ENCODE data around the gene KIAA0930. TPM values are rescaled to one million over a fixed set of nuclear protein-coding genes. Genes with fewer than 3 reads are reported as not detected.

The KIAA0930 gene
- total RNA-seq, 2 donors from 2014 or later = 29.1 to 55.1 TPM

GRCh38 chr22:45225732-45226502, 14.8 kb downstream of the KIAA0930 start:
- Histone ChIP-seq H3K9me3 (no peaks in the 10 kb centered on the region), H3K27me3 (replicated peaks; ENCODE audit: insufficient read depth) (no peaks in the 10 kb centered on the region), H3K4me1 (replicated peaks) (peaks cover 12% of the 10 kb centered on the region), H3K36me3 (no peaks in the 10 kb centered on the region), H3K27ac (peak overlapping the region; percentile 45 to 55), H3K4me3 (no peak overlapping the region)
- intact Hi-C loops (cut with DNase I) = no loop called here
- WGBS = 45% methylated on average over 26 of the region's 26 CpGs
- TF ChIP-seq POLR2A (IDR thresholded peaks at IDR 0.05) = peak; percentile 19
- peak; percentile 76 for TF ChIP-seq POLR2AphosphoS5 (IDR thresholded peaks at IDR 0.05)
- no peak for TF ChIP-seq CTCF (IDR thresholded peaks at IDR 0.05)
- peak; percentile 72 for DNase-seq (ENCODE audit: low spot score)

GRCh38 chr22:45224988-45225731, 15.5 kb downstream of the KIAA0930 start:
- intact Hi-C loops (cut with DNase I) = no loop called here
- Histone ChIP-seq H3K4me3 (no peak overlapping the region), H3K36me3 (no peaks in the 10 kb centered on the region), H3K4me1 (replicated peaks) (peaks cover 12% of the 10 kb centered on the region), H3K27me3 (replicated peaks; ENCODE audit: insufficient read depth) (no peaks in the 10 kb centered on the region), H3K9me3 (no peaks in the 10 kb centered on the region), H3K27ac (peak overlapping the region; percentile 34 to 55)
- 82% methylated on average over 19 of the region's 19 CpGs for WGBS
- TF ChIP-seq CTCF (IDR thresholded peaks at IDR 0.05) (no peak), POLR2A (IDR thresholded peaks at IDR 0.05) (no peak), POLR2AphosphoS5 (IDR thresholded peaks at IDR 0.05) (no peak)
- no peak for DNase-seq (ENCODE audit: low spot score)

- no peak for TF ChIP-seq POLR2AphosphoS5 (IDR thresholded peaks at IDR 0.05)
- no peak for TF ChIP-seq POLR2A (IDR thresholded peaks at IDR 0.05)
- TF ChIP-seq CTCF (IDR thresholded peaks at IDR 0.05) = no peak
- DNase-seq (ENCODE audit: low spot score) = no peak
- WGBS = 58% methylated on average over 11 of the region's 11 CpGs
- Histone ChIP-seq H3K4me3 (no peak overlapping the region), H3K27me3 (replicated peaks; ENCODE audit: insufficient read depth) (no peaks in the 10 kb centered on the region), H3K4me1 (replicated peaks) (peaks cover 12% of the 10 kb centered on the region), H3K36me3 (no peaks in the 10 kb centered on the region), H3K9me3 (no peaks in the 10 kb centered on the region), H3K27ac (no peak overlapping the region)
- intact Hi-C loops (cut with DNase I) = no loop called here
Observed at GRCh38 chr22:45224331-45224730, 16.4 kb downstream of the KIAA0930 start.

- intact Hi-C loops (cut with DNase I) = no loop called here
- no peak for DNase-seq (ENCODE audit: low spot score)
- Histone ChIP-seq H3K4me3 (no peak overlapping the region), H3K4me1 (replicated peaks) (peaks cover 12% of the 10 kb centered on the region), H3K27me3 (replicated peaks; ENCODE audit: insufficient read depth) (no peaks in the 10 kb centered on the region), H3K9me3 (no peaks in the 10 kb centered on the region), H3K36me3 (no peaks in the 10 kb centered on the region), H3K27ac (no peak overlapping the region)
- 47% methylated on average over 5 of the region's 5 CpGs for WGBS
- TF ChIP-seq CTCF (IDR thresholded peaks at IDR 0.05) (no peak), POLR2A (IDR thresholded peaks at IDR 0.05) (no peak), POLR2AphosphoS5 (IDR thresholded peaks at IDR 0.05) (no peak)
Observed at GRCh38 chr22:45223304-45224117, 17.2 kb downstream of the KIAA0930 start.
